Measurements from ENCODE around the gene TSKU. TPM values are rescaled to one million over a fixed set of nuclear protein-coding genes. Genes with fewer than 3 reads are reported as not detected.

TSKU gene
- total and polyA plus RNA-seq, 9 of the 15 experiments (the other 6 are each of a cell fraction or from before 2014, with no cell fraction given) = 0.60 to 11.9 (median 8.4) TPM

DNA sequence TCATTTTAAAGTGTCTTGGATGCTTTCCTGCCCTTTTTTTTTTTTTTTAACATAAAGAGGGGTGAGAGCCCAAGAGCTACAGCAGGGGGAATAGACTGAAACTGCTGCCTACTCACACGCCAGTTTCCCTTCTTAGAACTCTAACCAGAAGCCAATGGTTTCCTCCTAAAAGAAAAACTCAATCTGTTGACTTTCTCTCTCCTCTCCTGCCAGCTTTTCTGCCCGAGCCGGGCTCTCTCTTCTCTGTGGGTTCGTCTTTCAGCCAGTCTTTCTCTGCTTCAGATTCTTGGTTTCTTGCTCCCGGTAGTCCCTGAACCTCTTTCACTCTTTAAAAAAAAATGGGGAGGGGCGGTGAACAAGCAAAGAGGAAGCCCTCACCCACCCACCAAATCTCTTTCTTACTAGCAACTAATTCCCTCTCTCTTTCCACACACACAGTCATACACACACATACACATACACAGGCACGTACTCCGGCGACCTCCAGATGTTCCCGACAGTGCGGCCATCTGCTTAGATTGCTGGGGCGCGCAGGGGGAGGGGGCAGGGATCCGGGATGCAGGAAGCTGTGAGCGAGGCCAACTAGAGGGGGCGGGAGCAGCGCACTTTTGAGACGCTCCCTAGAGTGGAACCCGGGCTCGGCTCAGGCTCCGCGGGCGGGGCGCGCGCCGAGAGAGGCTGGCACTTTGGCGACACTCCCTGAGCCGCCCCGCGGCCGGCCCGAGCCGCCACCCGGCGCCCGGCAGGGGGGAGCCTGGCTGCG is 444 bp upstream of the TSKU start (continued):
- TF ChIP-seq, protein P1, sequence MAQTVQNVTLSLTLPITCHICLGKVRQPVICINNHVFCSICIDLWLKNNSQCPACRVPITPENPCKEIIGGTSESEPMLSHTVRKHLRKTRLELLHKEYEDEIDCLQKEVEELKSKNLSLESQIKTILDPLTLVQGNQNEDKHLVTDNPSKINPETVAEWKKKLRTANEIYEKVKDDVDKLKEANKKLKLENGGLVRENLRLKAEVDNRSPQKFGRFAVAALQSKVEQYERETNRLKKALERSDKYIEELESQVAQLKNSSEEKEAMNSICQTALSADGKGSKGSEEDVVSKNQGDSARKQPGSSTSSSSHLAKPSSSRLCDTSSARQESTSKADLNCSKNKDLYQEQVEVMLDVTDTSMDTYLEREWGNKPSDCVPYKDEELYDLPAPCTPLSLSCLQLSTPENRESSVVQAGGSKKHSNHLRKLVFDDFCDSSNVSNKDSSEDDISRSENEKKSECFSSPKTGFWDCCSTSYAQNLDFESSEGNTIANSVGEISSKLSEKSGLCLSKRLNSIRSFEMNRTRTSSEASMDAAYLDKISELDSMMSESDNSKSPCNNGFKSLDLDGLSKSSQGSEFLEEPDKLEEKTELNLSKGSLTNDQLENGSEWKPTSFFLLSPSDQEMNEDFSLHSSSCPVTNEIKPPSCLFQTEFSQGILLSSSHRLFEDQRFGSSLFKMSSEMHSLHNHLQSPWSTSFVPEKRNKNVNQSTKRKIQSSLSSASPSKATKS (CRISPR knock-in tag; IDR thresholded peaks at IDR 0.05) = no peak
- TF ChIP-seq POLR2AphosphoS2 (IDR thresholded peaks at IDR 0.05; ENCODE audit: low read length) = no peak
- no peak for TF ChIP-seq SIRT6 (IDR thresholded peaks at IDR 0.05; ENCODE audit: low read depth, low read length)
- TF ChIP-seq, protein P2, sequence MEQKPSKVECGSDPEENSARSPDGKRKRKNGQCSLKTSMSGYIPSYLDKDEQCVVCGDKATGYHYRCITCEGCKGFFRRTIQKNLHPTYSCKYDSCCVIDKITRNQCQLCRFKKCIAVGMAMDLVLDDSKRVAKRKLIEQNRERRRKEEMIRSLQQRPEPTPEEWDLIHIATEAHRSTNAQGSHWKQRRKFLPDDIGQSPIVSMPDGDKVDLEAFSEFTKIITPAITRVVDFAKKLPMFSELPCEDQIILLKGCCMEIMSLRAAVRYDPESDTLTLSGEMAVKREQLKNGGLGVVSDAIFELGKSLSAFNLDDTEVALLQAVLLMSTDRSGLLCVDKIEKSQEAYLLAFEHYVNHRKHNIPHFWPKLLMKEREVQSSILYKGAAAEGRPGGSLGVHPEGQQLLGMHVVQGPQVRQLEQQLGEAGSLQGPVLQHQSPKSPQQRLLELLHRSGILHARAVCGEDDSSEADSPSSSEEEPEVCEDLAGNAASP (IDR thresholded peaks at IDR 0.05) = no peak
- no peak for TF ChIP-seq MCM5 (IDR thresholded peaks at IDR 0.05; ENCODE audit: low read depth)
- TF ChIP-seq ZNF785 (CRISPR knock-in tag; IDR thresholded peaks at IDR 0.05) = no peak
- no peak for TF ChIP-seq CCAR2 (IDR thresholded peaks at IDR 0.05; ENCODE audit: low read depth, low read length)
- TF ChIP-seq CBFA2T3 (IDR thresholded peaks at IDR 0.05) = peak; percentile 62
- TF ChIP-seq SMARCA5 (IDR thresholded peaks at IDR 0.05) = no peak
- TF ChIP-seq, protein P3, sequence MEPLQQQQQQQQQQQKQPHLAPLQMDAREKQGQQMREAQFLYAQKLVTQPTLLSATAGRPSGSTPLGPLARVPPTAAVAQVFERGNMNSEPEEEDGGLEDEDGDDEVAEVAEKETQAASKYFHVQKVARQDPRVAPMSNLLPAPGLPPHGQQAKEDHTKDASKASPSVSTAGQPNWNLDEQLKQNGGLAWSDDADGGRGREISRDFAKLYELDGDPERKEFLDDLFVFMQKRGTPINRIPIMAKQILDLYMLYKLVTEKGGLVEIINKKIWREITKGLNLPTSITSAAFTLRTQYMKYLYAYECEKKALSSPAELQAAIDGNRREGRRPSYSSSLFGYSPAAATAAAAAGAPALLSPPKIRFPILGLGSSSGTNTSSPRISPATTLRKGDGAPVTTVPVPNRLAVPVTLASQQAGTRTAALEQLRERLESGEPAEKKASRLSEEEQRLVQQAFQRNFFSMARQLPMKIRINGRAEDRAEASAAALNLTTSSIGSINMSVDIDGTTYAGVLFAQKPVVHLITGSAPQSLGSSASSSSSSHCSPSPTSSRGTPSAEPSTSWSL (CRISPR knock-in tag; IDR thresholded peaks at IDR 0.05; ENCODE audit: borderline replicate concordance) = no peak
- peak; percentile 79; the same call in 1 of the 2 replicates for TF ChIP-seq GATAD2A (IDR thresholded peaks at IDR 0.05)
- TF ChIP-seq ZZZ3 (IDR thresholded peaks at IDR 0.05) = no peak
- TF ChIP-seq, protein P4, sequence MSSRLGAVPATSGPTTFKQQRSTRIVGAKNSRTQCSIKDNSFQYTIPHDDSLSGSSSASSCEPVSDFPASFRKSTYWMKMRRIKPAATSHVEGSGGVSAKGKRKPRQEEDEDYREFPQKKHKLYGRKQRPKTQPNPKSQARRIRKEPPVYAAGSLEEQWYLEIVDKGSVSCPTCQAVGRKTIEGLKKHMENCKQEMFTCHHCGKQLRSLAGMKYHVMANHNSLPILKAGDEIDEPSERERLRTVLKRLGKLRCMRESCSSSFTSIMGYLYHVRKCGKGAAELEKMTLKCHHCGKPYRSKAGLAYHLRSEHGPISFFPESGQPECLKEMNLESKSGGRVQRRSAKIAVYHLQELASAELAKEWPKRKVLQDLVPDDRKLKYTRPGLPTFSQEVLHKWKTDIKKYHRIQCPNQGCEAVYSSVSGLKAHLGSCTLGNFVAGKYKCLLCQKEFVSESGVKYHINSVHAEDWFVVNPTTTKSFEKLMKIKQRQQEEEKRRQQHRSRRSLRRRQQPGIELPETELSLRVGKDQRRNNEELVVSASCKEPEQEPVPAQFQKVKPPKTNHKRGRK (tag; IDR thresholded peaks at IDR 0.05) = no peak
- no peak for TF ChIP-seq RFX7 (CRISPR knock-in tag; IDR thresholded peaks at IDR 0.05)
- TF ChIP-seq, protein P5, sequence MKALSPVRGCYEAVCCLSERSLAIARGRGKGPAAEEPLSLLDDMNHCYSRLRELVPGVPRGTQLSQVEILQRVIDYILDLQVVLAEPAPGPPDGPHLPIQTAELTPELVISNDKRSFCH (CRISPR knock-in tag; IDR thresholded peaks at IDR 0.05) = no peak
- TF ChIP-seq, protein P5 (tag; IDR thresholded peaks at IDR 0.05) = no peak
- TF ChIP-seq, protein P6, sequence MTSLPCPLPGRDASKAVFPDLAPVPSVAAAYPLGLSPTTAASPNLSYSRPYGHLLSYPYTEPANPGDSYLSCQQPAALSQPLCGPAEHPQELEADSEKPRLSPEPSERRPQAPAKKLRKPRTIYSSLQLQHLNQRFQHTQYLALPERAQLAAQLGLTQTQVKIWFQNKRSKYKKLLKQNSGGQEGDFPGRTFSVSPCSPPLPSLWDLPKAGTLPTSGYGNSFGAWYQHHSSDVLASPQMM (CRISPR knock-in tag; IDR thresholded peaks at IDR 0.05) = no peak
- TF ChIP-seq PURB (CRISPR knock-in tag; IDR thresholded peaks at IDR 0.05; ENCODE audit: low read depth) = no peak
- TF ChIP-seq U2AF1 (optimal IDR thresholded peaks at IDR 0.05; ENCODE audit: low read depth, low read length) = no peak
- TF ChIP-seq NFE2L1 (tag; IDR thresholded peaks at IDR 0.05; ENCODE audit: borderline replicate concordance, low read depth) = no peak

Data from K562 (cell line).